GM12878 (cell line): ENCODE measurements around the gene CCDC187. TPM values are rescaled to one million over a fixed set of nuclear protein-coding genes. Genes with fewer than 3 reads are reported as not detected.

Experiments
- ATAC-seq: fragments of 200-7000 bp; cut with Tn5 transposase; 3 replicates; pipeline ENCODE4 v1.9.1; 2020; ENCODE audit warnings: mild to moderate bottlenecking, moderate library complexity
- BruUV-seq: library from RNA; stranded (reverse); fragments of 400-500 nt; replicated peaks from 2 replicates; lab custom pipeline; 2021; lab: Mats Ljungman, UMichigan
- CTCF ChIA-PET: fragments of 300-600 bp; sonication (Branson Sonifier 250); formaldehyde crosslinking; extraction: SDS; loops from one replicate; lab custom pipeline; 2021; ENCODE audit warnings: inconsistent platforms; lab: Yijun Ruan, JAX
- POLR2A ChIA-PET: fragments of 350-600 bp; formaldehyde crosslinking; extraction: SDS; loops from one replicate; lab custom pipeline; 2021; ENCODE audit warnings: inconsistent platforms; lab: Charles Lee
- RAD21 ChIA-PET: fragments of 300-600 bp; sonication (Branson Sonifier 250); formaldehyde crosslinking; loops from one replicate; lab custom pipeline; 2023; ENCODE audit warnings: antibody characterized with exemption; ENCODE audit not compliant: unreplicated experiment; lab: Charles Lee
- SMC1A ChIA-PET: fragments of 300-600 bp; sonication (Branson Sonifier 250); formaldehyde crosslinking; loops from one replicate; lab custom pipeline; 2023; ENCODE audit not compliant: unreplicated experiment, uncharacterized antibody; lab: Charles Lee
- DNase-seq: peaks from one replicate; pipeline ENCODE4 v3.0.0-alpha.2; 2011; ENCODE audit warnings: low read depth, low spot score
- FAIRE-seq: peaks from 3 replicates; lab custom pipeline; 2011; peaks lifted over from hg19 to GRCh38; lab: Jason Lieb, UNC
- H2AFZ ChIP-seq: 2 replicates; pipeline ENCODE4 v1.6.0; 2011; ENCODE audit warnings: low read depth, low read length, control low read depth; ENCODE audit not compliant: control insufficient read depth
- H3K27ac ChIP-seq: 2 replicates; pipeline ENCODE4 v1.5.1; 2011; ENCODE audit warnings: control low read depth; ENCODE audit not compliant: control insufficient read depth, insufficient read depth
- H3K27me3 ChIP-seq, 2 experiments: replicated peaks in 1 of 2; 2 replicates each; pipeline versions ENCODE4 v1.6.0 to v1.6.1; 2011; ENCODE audit warnings: low read length in 1 of 2; ENCODE audit not compliant: control insufficient read depth in 2 of 2, insufficient read depth in 2 of 2
- H3K36me3 ChIP-seq, 2 experiments: 2 replicates each; pipeline ENCODE4 v1.5.1; 2011; ENCODE audit warnings: low read length in 1 of 2; ENCODE audit not compliant: control insufficient read depth in 2 of 2, insufficient read depth in 2 of 2
- H3K4me1 ChIP-seq: 2 replicates; pipeline ENCODE4 v1.6.1; 2011; ENCODE audit warnings: mild to moderate bottlenecking, low read length, moderate library complexity, mixed read lengths; ENCODE audit not compliant: control insufficient read depth, insufficient read depth
- H3K4me2 ChIP-seq: 2 replicates; pipeline ENCODE4 v1.6.0; 2011; ENCODE audit warnings: control low read depth; ENCODE audit not compliant: control insufficient read depth, insufficient read depth
- H3K4me3 ChIP-seq: fragments of 200-600 bp; sonication (generic); 2 replicates; pipeline ENCODE4 v1.5.1; 2016
- H3K79me2 ChIP-seq: 2 replicates; pipeline ENCODE4 v1.6.0; 2011; ENCODE audit warnings: low read length; ENCODE audit not compliant: control insufficient read depth, insufficient read depth
- H3K9ac ChIP-seq: 2 replicates; pipeline ENCODE4 v1.8.0; 2011; ENCODE audit warnings: low read length, control low read depth, mixed read lengths; ENCODE audit not compliant: control insufficient read depth, insufficient read depth
- H3K9me3 ChIP-seq: replicated peaks from 3 replicates; pipeline ENCODE4 v1.5.1; 2011; ENCODE audit warnings: mild to moderate bottlenecking, low read length; ENCODE audit not compliant: control insufficient read depth, insufficient read depth
- H4K20me1 ChIP-seq: 2 replicates; pipeline ENCODE4 v1.6.0; 2011; ENCODE audit not compliant: control insufficient read depth, insufficient read depth
- BRCA1 ChIP-seq: IDR thresholded peaks from 2 replicates; pipeline ENCODE4 v1.6.1; 2011; ENCODE audit warnings: low read depth, low read length, improper control_type of control experiment
- EP300 ChIP-seq, 2 experiments: fragments of 150-350 bp in 1 of 2; IDR thresholded peaks; 2 replicates each; pipeline ENCODE4 v1.6.1; 2011 to 2012; ENCODE audit warnings: low read depth in 2 of 2, low read length in 2 of 2, borderline replicate concordance in 1 of 2, improper control_type of control experiment in 1 of 2, inconsistent platforms in 1 of 2; ENCODE audit not compliant: control insufficient read depth in 1 of 2
- HDAC2 ChIP-seq: fragments of 200-600 bp; sonication (generic); IDR thresholded peaks from 2 replicates; pipeline ENCODE4 v1.6.1; 2017
- JUND ChIP-seq: IDR thresholded peaks from 2 replicates; pipeline ENCODE4 v1.6.1; 2012; ENCODE audit warnings: low read depth, mild to moderate bottlenecking, low read length, improper control_type of control experiment, moderate library complexity
- NRF1 ChIP-seq: conservative IDR thresholded peaks from 2 replicates; pipeline ENCODE4 v1.6.1; 2011; ENCODE audit warnings: mild to moderate bottlenecking, low read depth, low read length, improper control_type of control experiment
- WGBS: methylation state at CpG from one replicate; pipeline ENCODE4 v1.1.6; 2016; ENCODE audit warnings: low lambda C conversion rate; ENCODE audit not compliant: insufficient replicate concordance, insufficient coverage; ENCODE audit errors: missing lambda C conversion rate; 5-methylcytosine and 5-hydroxymethylcytosine counted together
- in situ Hi-C: fragments of 300-500 bp; cut with MboI; formaldehyde crosslinking; loops from 9 replicates; pipeline ENCODE4 v1.14.3; 2018; ENCODE audit warnings: mixed read lengths
- intact Hi-C: fragments of 100-400 bp; cut with micrococcal nuclease; formaldehyde crosslinking; loops from one replicate; pipeline ENCODE4 v1.14.2; 2022; ENCODE audit not compliant: unreplicated experiment
- polyA plus RNA-seq, 11 experiments: library from polyadenylated mRNA; depleted of rRNA in 4 of 11; unstranded in 6 of 11; stranded (reverse) in 5 of 11; fragments of >200 nt; fragmentation: Nextera tagmentation in 4 of 11; fragmentation: Illumina TruSeq in 1 of 11; extraction: Ambion mirVana in 4 of 11; extraction: Trizol in 1 of 11; gene quantifications; 1 replicate in 1 of 11; 2 replicates in 10 of 11; pipeline versions ENCODE4 v1.2.1 to v1.2.3, GENCODE V29; 2011 to 2016; ENCODE audit warnings: inconsistent platforms in 2 of 11, missing spikeins in 2 of 11, low read depth in 1 of 11
- total RNA-seq, 4 experiments: library from RNA; depleted of rRNA in 3 of 4; stranded (reverse); fragments of >200 nt in 3 of 4; fragmentation: Illumina TruSeq in 1 of 4; extraction: Trizol in 1 of 4; gene quantifications; 2 replicates each; pipeline versions ENCODE4 v1.2.1 to v1.2.3, GENCODE V29; 2013 to 2021
- TF ChIP-seq, protein P1 (sequence below): fragments of 450-650 bp; IDR thresholded peaks from 2 replicates; pipeline ENCODE4 v1.6.1; 2018; ENCODE audit warnings: borderline replicate concordance, mild to moderate bottlenecking; ENCODE audit not compliant: partially characterized antibody

The CCDC187 gene
- total and polyA plus RNA-seq, 10 of the 15 experiments (the other 5 are each of a cell fraction or from before 2014, with no cell fraction given), result 0.04 to 0.23 (median 0.04) TPM; not detected in 7

DNA sequence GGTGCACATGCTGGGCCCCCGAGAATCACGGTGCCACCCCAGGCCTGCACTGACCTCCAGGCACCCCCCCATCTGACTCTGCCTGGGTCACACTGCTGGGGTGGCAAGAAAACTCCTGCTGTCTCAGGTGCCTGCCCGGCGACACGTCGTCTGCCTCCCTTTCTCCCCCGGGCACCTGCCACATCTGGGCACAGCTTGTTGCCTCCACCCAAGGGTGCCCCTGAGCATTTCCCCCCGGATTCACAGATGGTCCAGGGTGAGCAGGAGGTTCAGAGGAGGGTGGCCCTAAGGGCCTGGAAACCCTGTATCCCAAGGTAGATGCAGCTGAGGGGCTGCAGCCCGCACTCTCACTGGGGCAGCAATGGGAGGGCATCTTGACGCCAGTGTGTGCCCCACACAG is 43.4 kb downstream of the CCDC187 start:
- H3K4me2 ChIP-seq, result no peak overlapping the region
- in situ Hi-C loops (no loop called here), intact Hi-C loops (no loop called here)
- H3K4me3 ChIP-seq, result no peak overlapping the region
- ChIA-PET RAD21 (no interaction called here), POLR2A (no interaction called here), CTCF (interaction anchor here (0.9 kb wide), 1 partner anchor 23 kb away, joined by 4 read pairs; no protein-coding TSS in a partner anchor), SMC1A (no interaction called here)
- no peaks in the 10 kb centered on the region for H3K4me1 ChIP-seq
- WGBS, result 19% methylated on average over 10 of the region's 10 CpGs
- no peak overlapping the region for H3K27ac ChIP-seq
- no peak for TF ChIP-seq BRCA1
- no peak for TF ChIP-seq HDAC2
- TF ChIP-seq, protein P1, sequence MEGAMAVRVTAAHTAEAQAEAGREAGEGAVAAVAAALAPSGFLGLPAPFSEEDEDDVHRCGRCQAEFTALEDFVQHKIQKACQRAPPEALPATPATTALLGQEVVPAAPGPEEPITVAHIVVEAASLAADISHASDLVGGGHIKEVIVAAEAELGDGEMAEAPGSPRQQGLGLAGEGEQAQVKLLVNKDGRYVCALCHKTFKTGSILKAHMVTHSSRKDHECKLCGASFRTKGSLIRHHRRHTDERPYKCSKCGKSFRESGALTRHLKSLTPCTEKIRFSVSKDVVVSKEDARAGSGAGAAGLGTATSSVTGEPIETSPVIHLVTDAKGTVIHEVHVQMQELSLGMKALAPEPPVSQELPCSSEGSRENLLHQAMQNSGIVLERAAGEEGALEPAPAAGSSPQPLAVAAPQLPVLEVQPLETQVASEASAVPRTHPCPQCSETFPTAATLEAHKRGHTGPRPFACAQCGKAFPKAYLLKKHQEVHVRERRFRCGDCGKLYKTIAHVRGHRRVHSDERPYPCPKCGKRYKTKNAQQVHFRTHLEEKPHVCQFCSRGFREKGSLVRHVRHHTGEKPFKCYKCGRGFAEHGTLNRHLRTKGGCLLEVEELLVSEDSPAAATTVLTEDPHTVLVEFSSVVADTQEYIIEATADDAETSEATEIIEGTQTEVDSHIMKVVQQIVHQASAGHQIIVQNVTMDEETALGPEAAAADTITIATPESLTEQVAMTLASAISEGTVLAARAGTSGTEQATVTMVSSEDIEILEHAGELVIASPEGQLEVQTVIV, result no peak
- TF ChIP-seq JUND, result no peak
- TF ChIP-seq NRF1, result no peak
- no peak for ATAC-seq
- no peak for DNase-seq
- no peak for FAIRE-seq
- H3K36me3 ChIP-seq, result no peaks in the 10 kb centered on the region
- no TSS peak for BruUV-seq
- H4K20me1 ChIP-seq, result no peaks in the 10 kb centered on the region
- H3K27me3 ChIP-seq, result no peaks in the 10 kb centered on the region; a peak in 1 of 4 replicates
- H3K79me2 ChIP-seq, result no peaks in the 10 kb centered on the region
- H3K9me3 ChIP-seq, result no peaks in the 10 kb centered on the region
- no peak overlapping the region for H3K9ac ChIP-seq
- no peak overlapping the region for H2AFZ ChIP-seq

- in situ Hi-C loops, result no loop called here
- no peak overlapping the region for H2AFZ ChIP-seq
- TF ChIP-seq EP300 (IDR thresholded peaks at IDR 0.05; ENCODE audit: borderline replicate concordance in 1 of 2, control insufficient read depth in 1 of 2, low read depth in 2 of 2, low read length in 2 of 2), result no peak
- no peaks in the 10 kb centered on the region; a peak in 2 of 4 replicates for H3K27me3 ChIP-seq
- POLR2A ChIA-PET, result no interaction called here
- FAIRE-seq, result no peak
- H3K36me3 ChIP-seq, result no peaks in the 10 kb centered on the region
- no peak overlapping the region for H3K4me3 ChIP-seq
- intact Hi-C loops, result no loop called here
- SMC1A ChIA-PET, result no interaction called here
- DNase-seq, result no peak
- no peak overlapping the region for H3K9ac ChIP-seq
- RAD21 ChIA-PET, result no interaction called here
- H3K9me3 ChIP-seq, result no peaks in the 10 kb centered on the region
- no TSS peak for BruUV-seq
- no peak for ATAC-seq
- 45% methylated on average over 17 of the region's 17 CpGs for WGBS
- no peaks in the 10 kb centered on the region for H3K79me2 ChIP-seq
- no peaks in the 10 kb centered on the region for H4K20me1 ChIP-seq
- CTCF ChIA-PET, result no interaction called here
- H3K4me2 ChIP-seq, result no peak overlapping the region
- no peak overlapping the region for H3K27ac ChIP-seq
- H3K4me1 ChIP-seq, result no peaks in the 10 kb centered on the region
These were observed 44.1 kb downstream of the CCDC187 start for GRCh38 chr9:136259836-136260235.
